Mesodermal cell (in vitro differentiated cells): ENCODE results near the gene PPM1L.

Experiments used
- H3K27ac ChIP-seq: 2 replicates; pipeline ENCODE4 v1.7.0; 2013; ENCODE audit warnings: mild to moderate bottlenecking, low read depth, low read length, moderate library complexity; ENCODE audit not compliant: severe bottlenecking
- H3K36me3 ChIP-seq: 2 replicates; pipeline ENCODE4 v1.7.1; 2013; ENCODE audit warnings: mild to moderate bottlenecking, low read length, moderate library complexity; ENCODE audit not compliant: control insufficient read depth, insufficient read depth
- H3K4me1 ChIP-seq: one replicate; pipeline ENCODE4 v1.7.1; 2013; ENCODE audit warnings: mild to moderate bottlenecking, low read length; ENCODE audit not compliant: insufficient read depth, control insufficient read depth, poor library complexity, severe bottlenecking
- H3K4me3 ChIP-seq: 2 replicates; pipeline ENCODE4 v1.7.0; 2013; ENCODE audit warnings: low read length, control low read depth, mild to moderate bottlenecking; ENCODE audit not compliant: insufficient read depth, poor library complexity, severe bottlenecking; ENCODE audit errors: extremely low read depth
- H3K9me3 ChIP-seq: 2 replicates; pipeline ENCODE4 v1.7.1; 2013; ENCODE audit warnings: mild to moderate bottlenecking, low read length, moderate library complexity; ENCODE audit not compliant: control insufficient read depth
- WGBS, 2 experiments: methylation state at CpG; one replicate each; pipeline ENCODE4 v1.1.5; 2013; ENCODE audit warnings: missing lambda C conversion rate in 2 of 2; ENCODE audit not compliant: insufficient coverage in 2 of 2; 5-methylcytosine and 5-hydroxymethylcytosine counted together

Gene PPM1L

GRCh38 chr3:160927620-160928019, 171.6 kb downstream of the PPM1L start:
- no peak overlapping the region for H3K4me3 ChIP-seq
- H3K36me3 ChIP-seq, result no peaks in the 10 kb centered on the region
- H3K4me1 ChIP-seq, result no peaks in the 10 kb centered on the region
- H3K9me3 ChIP-seq, result no peaks in the 10 kb centered on the region
- no peak overlapping the region for H3K27ac ChIP-seq
- WGBS, 2 experiments, result 66 to 100% methylated on average over 2 to 7 of the region's 10 CpGs

- Histone ChIP-seq H3K9me3 (no peaks in the 10 kb centered on the region), H3K36me3 (no peaks in the 10 kb centered on the region), H3K4me1 (no peaks in the 10 kb centered on the region), H3K4me3 (no peak overlapping the region), H3K27ac (no peak overlapping the region)
- 89% methylated on average over 3 of the region's 5 CpGs; no CpG with 5 or more reads in 1 of the 2 experiments for WGBS, 2 experiments
Observed at GRCh38 chr3:160928183-160928726, 172.2 kb downstream of the PPM1L start.

DNA sequence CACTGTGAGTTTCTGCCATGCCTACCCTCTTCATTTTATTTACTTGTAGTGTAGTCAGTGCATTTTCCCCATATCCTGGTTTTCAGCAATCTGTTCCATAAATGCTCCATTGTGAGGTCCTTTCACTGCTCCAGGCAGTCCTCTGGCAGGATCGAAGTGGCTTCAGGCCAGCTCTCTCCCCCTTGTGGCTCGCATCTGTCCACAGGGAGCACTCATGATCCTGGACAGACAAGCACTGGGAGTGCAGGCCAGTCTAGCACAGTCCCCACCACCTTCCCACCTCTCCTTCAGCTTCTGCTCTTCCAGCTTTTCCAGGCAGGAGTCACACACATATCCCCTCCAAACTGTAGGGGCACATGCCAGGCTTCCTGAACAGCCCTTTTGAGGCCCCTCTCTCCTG, 173.6 kb downstream of the PPM1L start:
- Histone ChIP-seq H3K4me1 (no peaks in the 10 kb centered on the region), H3K27ac (no peak overlapping the region), H3K36me3 (no peaks in the 10 kb centered on the region), H3K9me3 (no peaks in the 10 kb centered on the region), H3K4me3 (no peak overlapping the region)
- WGBS, 2 experiments, result 83 to 89% methylated on average over 2 of the region's 2 CpGs

DNA sequence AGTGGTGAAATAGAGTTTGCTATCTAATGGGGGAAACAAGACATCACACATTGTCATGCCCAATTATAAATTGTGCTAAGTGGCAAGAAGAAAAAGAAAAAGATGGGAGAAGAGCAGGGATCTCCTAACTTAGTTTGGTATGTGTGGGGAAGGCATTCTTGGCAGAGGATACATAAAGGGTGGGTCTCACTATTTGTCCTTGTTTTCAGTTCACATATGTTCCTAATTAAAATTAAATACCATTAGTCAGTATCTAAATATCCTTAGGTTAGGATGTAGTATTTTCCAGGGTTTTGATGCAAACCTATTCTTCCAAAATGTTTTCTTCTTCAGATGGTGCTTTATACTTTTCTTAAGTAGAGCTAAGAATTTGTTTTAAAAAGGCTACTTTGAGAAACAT, 175.4 kb downstream of the PPM1L start:
- Histone ChIP-seq H3K27ac (no peak overlapping the region), H3K36me3 (no peaks in the 10 kb centered on the region), H3K9me3 (no peaks in the 10 kb centered on the region), H3K4me3 (no peak overlapping the region), H3K4me1 (no peaks in the 10 kb centered on the region)

- Histone ChIP-seq H3K9me3 (peaks cover 4% of the 10 kb centered on the region), H3K4me3 (no peak overlapping the region), H3K27ac (no peak overlapping the region), H3K36me3 (no peaks in the 10 kb centered on the region), H3K4me1 (no peaks in the 10 kb centered on the region)
- 86 to 96% methylated on average over 5 to 6 of the region's 6 CpGs for WGBS, 2 experiments
Observed at GRCh38 chr3:160935413-160936095, 179.5 kb downstream of the PPM1L start.

DNA sequence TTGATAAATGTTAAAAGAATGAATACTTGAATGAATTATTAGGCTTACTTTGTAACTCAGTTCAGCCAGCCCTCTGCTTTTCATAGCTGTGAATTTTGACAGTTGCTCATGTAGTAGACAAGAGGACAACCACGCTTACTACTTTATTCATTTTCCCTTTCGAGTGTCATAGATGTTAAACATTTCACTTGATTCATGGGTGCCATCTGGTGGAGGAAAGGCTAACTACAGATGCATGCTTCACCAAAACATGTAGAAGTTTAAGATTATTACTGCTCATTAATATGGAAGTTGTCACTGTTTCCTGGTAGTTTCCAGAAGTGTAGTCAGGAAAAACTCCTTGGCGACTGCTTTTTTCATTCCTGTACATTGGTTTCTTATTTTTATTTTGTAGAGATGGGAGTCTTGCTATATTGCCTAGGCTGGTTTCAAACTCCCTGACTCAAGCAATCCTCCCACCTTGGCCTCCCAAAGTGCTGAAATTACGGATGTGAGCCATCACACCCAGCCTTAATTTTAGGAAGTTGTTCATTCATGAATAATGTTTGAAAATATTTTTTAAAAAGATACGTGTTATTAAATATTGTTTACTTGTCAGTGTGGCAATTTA, 186.0 kb downstream of the PPM1L start:
- 30% methylated on average over 2 of the region's 5 CpGs; no CpG with 5 or more reads in 1 of the 2 experiments for WGBS, 2 experiments
- Histone ChIP-seq H3K27ac (no peak overlapping the region), H3K4me1 (no peaks in the 10 kb centered on the region), H3K36me3 (no peaks in the 10 kb centered on the region), H3K9me3 (peaks cover 4% of the 10 kb centered on the region), H3K4me3 (no peak overlapping the region)

- H3K4me1 ChIP-seq, result no peaks in the 10 kb centered on the region
- H3K27ac ChIP-seq, result no peak overlapping the region
- WGBS, 2 experiments, result no CpG with 5 or more reads among the region's 1 CpG
- no peaks in the 10 kb centered on the region for H3K36me3 ChIP-seq
- H3K4me3 ChIP-seq, result no peak overlapping the region
- peaks cover 4% of the 10 kb centered on the region for H3K9me3 ChIP-seq
Observed at GRCh38 chr3:160943996-160944395, 188.0 kb downstream of the PPM1L start.

GRCh38 chr3:160945336-160945735, 189.3 kb downstream of the PPM1L start:
- Histone ChIP-seq H3K9me3 (no peaks in the 10 kb centered on the region), H3K27ac (no peak overlapping the region), H3K36me3 (no peaks in the 10 kb centered on the region), H3K4me3 (no peak overlapping the region), H3K4me1 (no peaks in the 10 kb centered on the region)
- 82 to 100% methylated on average over 1 of the region's 2 CpGs for WGBS, 2 experiments

- no peaks in the 10 kb centered on the region for H3K4me1 ChIP-seq
- no peaks in the 10 kb centered on the region for H3K36me3 ChIP-seq
- no peak overlapping the region for H3K27ac ChIP-seq
- no peaks in the 10 kb centered on the region for H3K9me3 ChIP-seq
- WGBS, 2 experiments, result 78 to 93% methylated on average over 3 of the region's 3 CpGs
- no peak overlapping the region for H3K4me3 ChIP-seq
Observed at GRCh38 chr3:160948273-160948672, 192.2 kb downstream of the PPM1L start.

DNA sequence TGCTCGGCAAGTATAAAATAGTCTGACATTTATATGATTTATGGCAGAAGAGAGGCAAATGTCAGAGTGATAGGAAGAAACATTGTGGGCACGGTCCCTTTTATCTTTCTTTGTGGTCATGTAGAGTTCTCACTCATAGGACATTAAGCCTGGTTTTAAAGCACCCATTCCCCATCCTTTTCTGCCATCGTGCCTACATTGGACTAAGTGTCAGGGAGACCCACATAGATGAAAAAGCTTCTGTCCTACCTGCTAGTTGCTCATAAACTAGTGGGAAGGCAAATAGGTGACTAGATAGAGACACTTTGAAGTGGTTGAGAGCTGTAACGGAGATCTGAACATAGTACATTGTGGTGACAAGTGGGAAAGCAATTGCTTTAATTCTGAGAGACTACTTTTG, 193.4 kb downstream of the PPM1L start:
- H3K4me1 ChIP-seq, result no peaks in the 10 kb centered on the region

DNA sequence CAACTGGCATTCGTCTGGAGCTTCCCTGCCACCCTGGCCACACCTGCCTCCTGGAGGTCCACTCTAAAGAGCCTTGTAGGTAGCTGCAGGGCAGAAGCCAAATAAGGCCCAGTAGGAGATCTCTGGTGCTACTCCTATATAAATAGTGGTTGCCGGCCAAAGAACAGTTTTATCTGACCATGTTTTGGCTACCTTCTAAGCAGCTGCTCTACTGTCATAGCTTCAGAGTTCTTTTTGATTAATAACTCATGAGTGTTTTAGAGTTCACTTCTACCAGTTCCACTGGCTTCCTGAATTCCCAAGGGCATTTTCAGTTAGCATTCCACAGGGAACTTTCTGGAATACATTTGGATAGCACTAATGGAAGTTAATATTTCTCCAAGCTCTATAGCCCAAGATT, 194.5 kb downstream of the PPM1L start:
- no peaks in the 10 kb centered on the region for H3K4me1 ChIP-seq
- 95 to 100% methylated on average over 2 of the region's 2 CpGs for WGBS, 2 experiments
- no peak overlapping the region for H3K4me3 ChIP-seq
- H3K9me3 ChIP-seq, result no peaks in the 10 kb centered on the region
- no peaks in the 10 kb centered on the region for H3K36me3 ChIP-seq
- no peak overlapping the region for H3K27ac ChIP-seq

More for the DNA sequence above, 193.4 kb downstream of the PPM1L start:
- no peak overlapping the region for H3K27ac ChIP-seq
- no peak overlapping the region for H3K4me3 ChIP-seq
- 85 to 89% methylated on average over 3 to 4 of the region's 4 CpGs for WGBS, 2 experiments
- no peaks in the 10 kb centered on the region for H3K9me3 ChIP-seq
- H3K36me3 ChIP-seq, result no peaks in the 10 kb centered on the region
